HG03342 (cell line): ENCODE results near the gene AGPAT3.
A peak's percentile ranks its signal among the peaks of the same experiment; 100 is the strongest.
"Not testable (repeated sequence)": the region's sequence is repeated elsewhere in the genome, so short reads cannot be mapped to it uniquely, and the experiment has no call there.

Experiments used
- ATAC-seq: cut with Tn5 transposase; IDR thresholded peaks from one replicate; pipeline ENCODE4 v1.9.1; 2021; ENCODE audit warnings: mild to moderate bottlenecking, moderate library complexity; ENCODE audit not compliant: unreplicated experiment

Gene AGPAT3

GRCh38 chr21:43834146-43834905 is 30.7 kb upstream of the AGPAT3 start:
- ATAC-seq = no peak

- ATAC-seq = no peak
Observed at GRCh38 chr21:43835050-43835449, 30.0 kb upstream of the AGPAT3 start.

GRCh38 chr21:43835861-43836260 is 29.2 kb upstream of the AGPAT3 start:
- no peak for ATAC-seq

GRCh38 chr21:43836616-43837015 is 28.4 kb upstream of the AGPAT3 start:
- no peak for ATAC-seq

GRCh38 chr21:43840259-43840658 is 24.8 kb upstream of the AGPAT3 start:
- ATAC-seq = no peak

- no peak for ATAC-seq
Observed at GRCh38 chr21:43842742-43843141, 22.3 kb upstream of the AGPAT3 start.

- ATAC-seq = not testable (repeated sequence)
Observed at GRCh38 chr21:43844906-43845305, 20.1 kb upstream of the AGPAT3 start.

- no peak for ATAC-seq
Observed at GRCh38 chr21:43845386-43845785, 19.6 kb upstream of the AGPAT3 start.

- ATAC-seq = no peak
Observed at GRCh38 chr21:43846430-43846829, 18.6 kb upstream of the AGPAT3 start.

- no peak for ATAC-seq
Observed at GRCh38 chr21:43847301-43847700, 17.7 kb upstream of the AGPAT3 start.

GRCh38 chr21:43848771-43849170 is 16.3 kb upstream of the AGPAT3 start:
- no peak for ATAC-seq

GRCh38 chr21:43849532-43850299 is 15.3 kb upstream of the AGPAT3 start:
- no peak for ATAC-seq

- no peak for ATAC-seq
Observed at GRCh38 chr21:43850728-43851295, 14.2 kb upstream of the AGPAT3 start.

GRCh38 chr21:43851593-43851992 is 13.4 kb upstream of the AGPAT3 start:
- no peak for ATAC-seq

GRCh38 chr21:43853851-43854772 is 10.9 kb upstream of the AGPAT3 start:
- ATAC-seq = no peak

- peak; percentile 73 for ATAC-seq
Observed at GRCh38 chr21:43854773-43855633, 10.0 kb upstream of the AGPAT3 start.

- no peak for ATAC-seq
Observed at GRCh38 chr21:43855955-43856354, 9.1 kb upstream of the AGPAT3 start.

GRCh38 chr21:43858806-43859648 is 6.0 kb upstream of the AGPAT3 start:
- ATAC-seq = no peak

- no peak for ATAC-seq
Observed at GRCh38 chr21:43859747-43860214, 5.2 kb upstream of the AGPAT3 start.
